GM18517 (cell line): ENCODE results near the gene PTPRB.

Experiments used
- ATAC-seq: cut with Tn5 transposase; IDR thresholded peaks from one replicate; pipeline ENCODE4 v1.9.1; 2021; ENCODE audit warnings: mild to moderate bottlenecking, moderate library complexity; ENCODE audit not compliant: unreplicated experiment

PTPRB gene

GRCh38 chr12:70467918-70468733 is 169.1 kb downstream of the PTPRB start:
- ATAC-seq = no peak

GRCh38 chr12:70467476-70467875 is 169.8 kb downstream of the PTPRB start:
- no peak for ATAC-seq

GRCh38 chr12:70466753-70467152 is 170.5 kb downstream of the PTPRB start:
- ATAC-seq = no peak
